Measurements from ENCODE around the gene AANAT. TPM values are rescaled to one million over a fixed set of nuclear protein-coding genes. Genes with fewer than 3 reads are reported as not detected.

AANAT gene
- total and polyA plus RNA-seq, 4 donors = 0.10 to 0.31 TPM; not detected in 2

GRCh38 chr17:76490112-76490710 lies 22.8 kb downstream of the AANAT start:
- peaks cover 0 to 38% (median 17%) of the 10 kb centered on the region in 5 donors for H3K4me1 ChIP-seq (ENCODE audit: control insufficient read depth in 5 of 5, insufficient read depth in 5 of 5, low read length in 5 of 5)
- no peak for TF ChIP-seq CTCF (IDR thresholded peaks at IDR 0.05; ENCODE audit: control extremely low read depth, extremely low read depth)
- peaks cover 0 to 7% (median 0%) of the 10 kb centered on the region in 4 donors for H3K36me3 ChIP-seq (ENCODE audit: control insufficient read depth in 4 of 4, insufficient read depth in 4 of 4, low read length in 4 of 4)

GRCh38 chr17:76491271-76492122 lies 24.1 kb downstream of the AANAT start:
- Histone ChIP-seq H3K9me3 (ENCODE audit: control insufficient read depth in 4 of 4, insufficient read depth in 3 of 4, low read length in 3 of 4) (no peaks in the 10 kb centered on the region), H3K4me1 (ENCODE audit: control insufficient read depth in 5 of 5, insufficient read depth in 5 of 5, low read length in 5 of 5) (peaks cover 0 to 39% (median 17%) of the 10 kb centered on the region in 5 donors), H3K9ac (ENCODE audit: insufficient read depth in 1 of 2, low read length in 2 of 2) (no peak overlapping the region), H3K27me3 (ENCODE audit: control insufficient read depth in 3 of 3, insufficient read depth in 3 of 3, low read length in 2 of 3) (no peaks in the 10 kb centered on the region), H3K4me3 (no peak overlapping the region), H3K27ac (ENCODE audit: low read depth in 1 of 2, low read length in 1 of 2) (peak overlapping the region; percentile 37 to 92), H3K36me3 (ENCODE audit: control insufficient read depth in 4 of 4, insufficient read depth in 4 of 4, low read length in 4 of 4) (peaks cover 0 to 7% (median 0%) of the 10 kb centered on the region in 4 donors)
- TF ChIP-seq CTCF (IDR thresholded peaks at IDR 0.05; ENCODE audit: control extremely low read depth, extremely low read depth) = no peak
- no peak for DNase-seq
- WGBS, 2 donors = 48 to 61% methylated on average over 17 of the region's 17 CpGs
- ATAC-seq (ENCODE audit: insufficient read depth, low FRiP score) = no peak

More at GRCh38 chr17:76490112-76490710, 22.8 kb downstream of the AANAT start:
- no peak overlapping the region for H3K4me3 ChIP-seq
- no peak for ATAC-seq (ENCODE audit: insufficient read depth, low FRiP score)
- no peaks in the 10 kb centered on the region for H3K27me3 ChIP-seq (ENCODE audit: control insufficient read depth in 3 of 3, insufficient read depth in 3 of 3, low read length in 2 of 3)
- no peak overlapping the region for H3K9ac ChIP-seq (ENCODE audit: insufficient read depth in 1 of 2, low read length in 2 of 2)
- no peaks in the 10 kb centered on the region for H3K9me3 ChIP-seq (ENCODE audit: control insufficient read depth in 4 of 4, insufficient read depth in 3 of 4, low read length in 3 of 4)
- WGBS, 2 donors = 72 to 75% methylated on average over 10 of the region's 10 CpGs
- H3K27ac ChIP-seq (ENCODE audit: low read depth in 1 of 2, low read length in 1 of 2) = no peak overlapping the region
- no peak for DNase-seq

GRCh38 chr17:76492123-76492988 lies 25.0 kb downstream of the AANAT start:
- Histone ChIP-seq H3K27ac (ENCODE audit: low read depth in 1 of 2, low read length in 1 of 2) (peak overlapping the region; percentile 37 to 92), H3K4me1 (ENCODE audit: control insufficient read depth in 5 of 5, insufficient read depth in 5 of 5, low read length in 5 of 5) (peaks cover 0 to 40% (median 17%) of the 10 kb centered on the region in 5 donors), H3K9me3 (ENCODE audit: control insufficient read depth in 4 of 4, insufficient read depth in 3 of 4, low read length in 3 of 4) (no peaks in the 10 kb centered on the region), H3K27me3 (ENCODE audit: control insufficient read depth in 3 of 3, insufficient read depth in 3 of 3, low read length in 2 of 3) (no peaks in the 10 kb centered on the region), H3K4me3 (no peak overlapping the region), H3K9ac (ENCODE audit: insufficient read depth in 1 of 2, low read length in 2 of 2) (no peak overlapping the region), H3K36me3 (ENCODE audit: control insufficient read depth in 4 of 4, insufficient read depth in 4 of 4, low read length in 4 of 4) (peaks cover 0 to 6% (median 0%) of the 10 kb centered on the region in 4 donors)
- ATAC-seq (ENCODE audit: insufficient read depth, low FRiP score) = no peak
- no peak for DNase-seq
- TF ChIP-seq CTCF (IDR thresholded peaks at IDR 0.05; ENCODE audit: control extremely low read depth, extremely low read depth) = no peak
- 40 to 58% methylated on average over 11 of the region's 11 CpGs for WGBS, 2 donors

Data from lung (tissue), 12 donors.